ENCODE results near the gene TBX19. TPM values are rescaled to one million over a fixed set of nuclear protein-coding genes. Genes with fewer than 3 reads are reported as not detected.

TBX19 gene
- total and polyA plus RNA-seq, 2 donors (not counting 1 experiment from before 2014, with no cell fraction given), result 6.3 to 7.0 TPM

- TF ChIP-seq EZH2 (IDR thresholded peaks at IDR 0.05; ENCODE audit: borderline replicate concordance, insufficient read depth, low read depth, low read length, poor library complexity, severe bottlenecking) (no peak), CTCF (IDR thresholded peaks at IDR 0.05) (no peak)
- Histone ChIP-seq H3K36me3 (replicated peaks in 1 of 2; ENCODE audit: control extremely low read depth in 1 of 2, control insufficient read depth in 1 of 2, extremely low read depth in 1 of 2, insufficient read depth in 2 of 2, low read length in 1 of 2) (no peaks in the 10 kb centered on the region), H3K4me3 (ENCODE audit: control extremely low read depth in 1 of 5, extremely low read depth in 1 of 5, insufficient read depth in 1 of 5, low read depth in 2 of 5, low read length in 4 of 5) (no peak overlapping the region), H3K27ac (ENCODE audit: low read length in 2 of 2) (no peak overlapping the region), H2AFZ (ENCODE audit: insufficient read depth, low read depth, low read length, poor library complexity, severe bottlenecking) (no peak overlapping the region), H3K4me1 (ENCODE audit: control insufficient read depth in 2 of 2, insufficient read depth in 2 of 2, low read length in 2 of 2) (peaks cover 3 to 7% of the 10 kb centered on the region in 2 donors), H3K4me2 (replicated peaks; ENCODE audit: low read depth, low read length, poor library complexity, severe bottlenecking) (no peak overlapping the region), H3K79me2 (ENCODE audit: control insufficient read depth, insufficient read depth, low read length) (no peaks in the 10 kb centered on the region), H3K9ac (ENCODE audit: low read length) (no peak overlapping the region), H4K20me1 (ENCODE audit: control insufficient read depth, insufficient read depth, low read length, poor library complexity, severe bottlenecking) (no peaks in the 10 kb centered on the region), H3K27me3 (replicated peaks in 1 of 4; ENCODE audit: control extremely low read depth in 1 of 4, control insufficient read depth in 3 of 4, insufficient read depth in 4 of 4, low read length in 3 of 4) (no peaks in the 10 kb centered on the region), H3K9me3 (ENCODE audit: control extremely low read depth in 1 of 3, control insufficient read depth in 2 of 3, insufficient read depth in 1 of 3, low read length in 2 of 3) (no peaks in the 10 kb centered on the region)
- ChIA-PET POLR2A (no interaction called here), CTCF (interaction anchor here (1.3 to 9.5 kb wide), 3 partner anchors 32 to 1206 kb away, joined by 3 to 257 read pairs (median 55); no protein-coding TSS in a partner anchor)
- no CpG with 5 or more reads among the region's 3 CpGs for WGBS (ENCODE audit: insufficient coverage)
- Mint-ChIP-seq H3K4me3 (no peak overlapping the region), H3K4me1 (peaks cover 6% of the 10 kb centered on the region), H3K27me3 (peaks cover 11% of the 10 kb centered on the region), H3K27ac (no peak overlapping the region), H3K9me3 (ENCODE audit: insufficient read depth) (no peaks in the 10 kb centered on the region)
- DNase-seq (no peak), ATAC-seq (ENCODE audit: low read depth) (no peak)
- intact Hi-C loops (cut with micrococcal nuclease), result loop anchor here (5.0 to 10.0 kb wide), 4 partner anchors 114 to 1454 kb away; partner anchors contain the start of genes BLZF1, DCAF6, METTL18 and MPC2
Observed at GRCh38 chr1:168340781-168341482, 60.3 kb downstream of the TBX19 start.

GRCh38 chr1:168341483-168341975, 60.9 kb downstream of the TBX19 start:
- H3K27ac ChIP-seq (ENCODE audit: low read length in 2 of 2), result no peak overlapping the region

More at GRCh38 chr1:168341483-168341975, 60.9 kb downstream of the TBX19 start:
- TF ChIP-seq EZH2 (IDR thresholded peaks at IDR 0.05; ENCODE audit: borderline replicate concordance, insufficient read depth, low read depth, low read length, poor library complexity, severe bottlenecking) (no peak), CTCF (IDR thresholded peaks at IDR 0.05) (no peak)
- no peaks in the 10 kb centered on the region for H3K36me3 ChIP-seq (replicated peaks in 1 of 2; ENCODE audit: control extremely low read depth in 1 of 2, control insufficient read depth in 1 of 2, extremely low read depth in 1 of 2, insufficient read depth in 2 of 2, low read length in 1 of 2)
- no peak overlapping the region for H3K9ac ChIP-seq (ENCODE audit: low read length)
- no peak overlapping the region for H2AFZ ChIP-seq (ENCODE audit: insufficient read depth, low read depth, low read length, poor library complexity, severe bottlenecking)
- WGBS (ENCODE audit: insufficient coverage), result 93% methylated on average over 3 of the region's 3 CpGs
- Mint-ChIP-seq H3K27me3 (peaks cover 11% of the 10 kb centered on the region), H3K9me3 (ENCODE audit: insufficient read depth) (no peaks in the 10 kb centered on the region), H3K4me3 (no peak overlapping the region), H3K4me1 (peaks cover 6% of the 10 kb centered on the region), H3K27ac (no peak overlapping the region)
- no peak overlapping the region for H3K4me3 ChIP-seq (ENCODE audit: control extremely low read depth in 1 of 5, extremely low read depth in 1 of 5, insufficient read depth in 1 of 5, low read depth in 2 of 5, low read length in 4 of 5)
- H3K4me2 ChIP-seq (replicated peaks; ENCODE audit: low read depth, low read length, poor library complexity, severe bottlenecking), result no peak overlapping the region
- H3K4me1 ChIP-seq (ENCODE audit: control insufficient read depth in 2 of 2, insufficient read depth in 2 of 2, low read length in 2 of 2), result peaks cover 3 to 7% of the 10 kb centered on the region in 2 donors
- no peaks in the 10 kb centered on the region for H3K27me3 ChIP-seq (replicated peaks in 1 of 4; ENCODE audit: control extremely low read depth in 1 of 4, control insufficient read depth in 3 of 4, insufficient read depth in 4 of 4, low read length in 3 of 4)
- CTCF ChIA-PET, result interaction anchor here (0.7 to 9.5 kb wide), 10 partner anchors 8 to 1468 kb away, joined by 3 to 257 read pairs (median 12); no protein-coding TSS in a partner anchor
- H4K20me1 ChIP-seq (ENCODE audit: control insufficient read depth, insufficient read depth, low read length, poor library complexity, severe bottlenecking), result no peaks in the 10 kb centered on the region
- POLR2A ChIA-PET, result no interaction called here
- ATAC-seq (ENCODE audit: low read depth) (no peak), DNase-seq (no peak)
- intact Hi-C loops (cut with micrococcal nuclease), result loop anchor here (5.0 to 10.0 kb wide), 4 partner anchors 114 to 1453 kb away; partner anchors contain the start of genes BLZF1, DCAF6, METTL18 and MPC2
- H3K79me2 ChIP-seq (ENCODE audit: control insufficient read depth, insufficient read depth, low read length), result no peaks in the 10 kb centered on the region
- H3K9me3 ChIP-seq (ENCODE audit: control extremely low read depth in 1 of 3, control insufficient read depth in 2 of 3, insufficient read depth in 1 of 3, low read length in 2 of 3), result no peaks in the 10 kb centered on the region
